Panc1 (cell line): ENCODE results near the gene GSK3B. TPM values are rescaled to one million over a fixed set of nuclear protein-coding genes. Genes with fewer than 3 reads are reported as not detected.

ENCODE experiments used
- ATAC-seq: fragments of 200-7000 bp; cut with Tn5 transposase; 2 replicates; pipeline ENCODE4 v1.9.1; 2020; ENCODE audit warnings: mild to moderate bottlenecking, moderate library complexity
- BruUV-seq: library from RNA; stranded (reverse); fragments of 400-500 nt; replicated peaks from 2 replicates; lab custom pipeline; 2021; lab: Mats Ljungman, UMichigan
- CTCF ChIA-PET: fragments of 300-600 bp; sonication (Branson Sonifier 250); formaldehyde crosslinking; loops from one replicate; lab custom pipeline; 2022; ENCODE audit warnings: antibody characterized with exemption; lab: Charles Lee
- POLR2A ChIA-PET: fragments of 300-600 bp; sonication (Branson Sonifier 250); formaldehyde crosslinking; loops from one replicate; lab custom pipeline; 2022; ENCODE audit warnings: antibody characterized with exemption; lab: Charles Lee
- DNase-seq: peaks from one replicate; pipeline ENCODE4 v3.0.0-alpha.2; 2010; ENCODE audit warnings: low read depth, low spot score
- H3K27ac ChIP-seq: 2 replicates; pipeline ENCODE4 v1.5.1; 2011; ENCODE audit warnings: mild to moderate bottlenecking, low read length, inconsistent platforms
- H3K27me3 ChIP-seq: fragments of 200-500 bp; sonication (Bioruptor generic); 2 replicates; pipeline ENCODE4 v1.6.0; 2014; ENCODE audit warnings: low read length, inconsistent platforms; ENCODE audit not compliant: control insufficient read depth, insufficient read depth
- H3K36me3 ChIP-seq: fragments of 200-500 bp; sonication (Bioruptor generic); 2 replicates; pipeline ENCODE4 v1.5.1; 2014; ENCODE audit warnings: inconsistent platforms, mild to moderate bottlenecking, low read length, moderate library complexity; ENCODE audit not compliant: control insufficient read depth, insufficient read depth
- H3K4me1 ChIP-seq: 2 replicates; pipeline ENCODE4 v1.5.1; 2011; ENCODE audit warnings: inconsistent platforms, mild to moderate bottlenecking, low read length, moderate library complexity; ENCODE audit not compliant: control insufficient read depth, insufficient read depth
- H3K4me3 ChIP-seq, 2 experiments: 2 replicates each; pipeline ENCODE4 v1.5.1; 2011 to 2012; ENCODE audit warnings: low read depth in 2 of 2, low read length in 2 of 2, mild to moderate bottlenecking in 2 of 2, inconsistent platforms in 1 of 2, moderate library complexity in 1 of 2
- H3K9me3 ChIP-seq: fragments of 200-500 bp; sonication (Bioruptor generic); 2 replicates; pipeline ENCODE4 v1.5.1; 2014; ENCODE audit warnings: low read depth, mild to moderate bottlenecking, inconsistent platforms, low read length, moderate library complexity; ENCODE audit not compliant: control insufficient read depth, insufficient read depth
- CTCF ChIP-seq: fragments of 450-650 bp; IDR thresholded peaks from 2 replicates; pipeline ENCODE4 v1.5.1; 2017; ENCODE audit warnings: mild to moderate bottlenecking
- POLR2AphosphoS5 ChIP-seq: IDR thresholded peaks from 2 replicates; pipeline ENCODE4 v1.6.1; 2012; ENCODE audit warnings: mild to moderate bottlenecking, low read depth, low read length, moderate library complexity
- REST ChIP-seq, 2 experiments: IDR thresholded peaks; 2 replicates each; pipeline ENCODE4 v1.6.1; 2011 to 2012; ENCODE audit warnings: low read depth in 2 of 2, control low read depth in 1 of 2, low read length in 1 of 2, mild to moderate bottlenecking in 1 of 2, moderate library complexity in 1 of 2; ENCODE audit not compliant: insufficient read depth in 1 of 2
- SIN3A ChIP-seq: IDR thresholded peaks from 2 replicates; pipeline ENCODE4 v1.6.1; 2012; ENCODE audit warnings: low read depth, mild to moderate bottlenecking, low read length, moderate library complexity, borderline replicate concordance; ENCODE audit not compliant: insufficient read depth
- TCF7L2 ChIP-seq: IDR thresholded peaks from 2 replicates; pipeline ENCODE4 v1.6.1; 2011; ENCODE audit warnings: mild to moderate bottlenecking, low read depth, low read length, inconsistent platforms
- in situ Hi-C: cut with HindIII; loops from 2 replicates; pipeline ENCODE4 v1.10.0; 2016; ENCODE audit warnings: low sequenced_read_pairs, low pct_unique_long_range_greater_than_20kb
- intact Hi-C: fragments of 100-400 bp; cut with micrococcal nuclease; formaldehyde crosslinking; loops from one replicate; pipeline ENCODE4 v1.10.0; 2022; ENCODE audit not compliant: unreplicated experiment
- total RNA-seq: library from RNA; stranded (reverse); gene quantifications from one replicate; pipeline ENCODE4 v1.2.1, GENCODE V29; 2021; ENCODE audit not compliant: unreplicated experiment

The GSK3B gene
- total RNA-seq, 1 experiment from 2014 or later: 35.3 TPM

- Histone ChIP-seq H3K4me3 (no peak overlapping the region), H3K9me3 (no peaks in the 10 kb centered on the region), H3K4me1 (no peaks in the 10 kb centered on the region), H3K36me3 (peaks cover 4% of the 10 kb centered on the region; the same call in 1 of the 2 replicates), H3K27ac (no peak overlapping the region), H3K27me3 (no peaks in the 10 kb centered on the region)
- no TSS peak for BruUV-seq
- ChIA-PET CTCF (no interaction called here), POLR2A (no interaction called here)
- DNase-seq (no peak), ATAC-seq (no peak)
- in situ Hi-C loops (no loop called here), intact Hi-C loops (no loop called here)
- TF ChIP-seq POLR2AphosphoS5: no peak
- TF ChIP-seq CTCF: no peak
- no peak for TF ChIP-seq REST (IDR thresholded peaks at IDR 0.05; ENCODE audit: insufficient read depth in 1 of 2, low read depth in 2 of 2, low read length in 1 of 2)
- no peak for TF ChIP-seq SIN3A
- TF ChIP-seq TCF7L2: no peak
Measured at GRCh38 chr3:120100711-120101110, 6.5 kb upstream of the GSK3B start.

GRCh38 chr3:120098710-120099109 lies 4.5 kb upstream of the GSK3B start:
- no peak overlapping the region for H3K4me3 ChIP-seq
- TF ChIP-seq POLR2AphosphoS5: no peak
- no peak for TF ChIP-seq TCF7L2
- TF ChIP-seq REST (IDR thresholded peaks at IDR 0.05; ENCODE audit: insufficient read depth in 1 of 2, low read depth in 2 of 2, low read length in 1 of 2): no peak
- TF ChIP-seq SIN3A: no peak
- no peak for TF ChIP-seq CTCF
- peaks cover 4% of the 10 kb centered on the region; the same call in 1 of the 2 replicates for H3K36me3 ChIP-seq
- ChIA-PET POLR2A (no interaction called here), CTCF (no interaction called here)
- H3K27ac ChIP-seq: no peak overlapping the region
- no peaks in the 10 kb centered on the region for H3K27me3 ChIP-seq
- intact Hi-C loops: loop anchor here (10.0 kb wide), 1 partner anchor 204 kb away; no protein-coding TSS in a partner anchor
- in situ Hi-C loops: no loop called here
- no peak for DNase-seq
- no TSS peak for BruUV-seq
- H3K9me3 ChIP-seq: no peaks in the 10 kb centered on the region
- no peaks in the 10 kb centered on the region for H3K4me1 ChIP-seq
- no peak for ATAC-seq
